ENCODE data around the gene RHBDF1. TPM values are rescaled to one million over a fixed set of nuclear protein-coding genes. Genes with fewer than 3 reads are reported as not detected.
A peak's percentile ranks its signal among the peaks of the same experiment; 100 is the strongest.

The RHBDF1 gene
- total and polyA plus RNA-seq, 2 experiments from 2014 or later: 22.6 to 24.5 TPM

DNA sequence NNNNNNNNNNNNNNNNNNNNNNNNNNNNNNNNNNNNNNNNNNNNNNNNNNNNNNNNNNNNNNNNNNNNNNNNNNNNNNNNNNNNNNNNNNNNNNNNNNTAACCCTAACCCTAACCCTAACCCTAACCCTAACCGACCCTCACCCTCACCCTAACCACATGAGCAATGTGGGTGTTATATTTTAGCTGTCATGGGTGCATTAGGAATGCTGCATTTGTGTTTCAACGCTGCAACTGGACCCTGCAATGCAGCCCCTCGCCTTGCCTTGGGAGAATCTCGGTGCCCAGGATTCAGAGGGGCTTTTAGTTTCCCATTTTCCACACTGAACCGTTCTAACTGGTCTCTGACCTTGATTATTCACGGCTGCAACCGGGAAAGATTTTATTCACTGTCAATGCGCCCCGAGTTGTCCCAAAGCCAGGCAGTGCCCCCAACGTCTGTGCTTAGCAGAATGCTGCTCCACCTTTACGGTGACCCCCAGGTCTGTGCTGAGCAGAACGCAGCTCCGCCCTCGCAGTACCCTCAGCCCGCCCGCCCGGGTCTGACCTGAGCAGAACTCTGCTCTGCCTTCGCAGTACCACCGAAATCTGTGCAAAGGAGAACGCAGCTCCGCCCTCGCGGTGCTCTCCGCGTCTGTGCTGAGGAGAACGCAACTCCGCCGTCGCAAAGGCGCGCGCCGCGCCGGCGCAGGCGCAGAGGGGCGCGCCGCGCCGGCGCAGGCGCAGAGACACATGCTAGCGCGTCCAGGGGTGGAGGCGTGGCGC is 62.3 kb downstream of the RHBDF1 start:
- Histone ChIP-seq H4K20me1 (replicated peaks; ENCODE audit: insufficient read depth) (no peaks in the 10 kb centered on the region), H3K4me3 (no peak overlapping the region), H3K79me2 (replicated peaks; ENCODE audit: insufficient read depth) (no peaks in the 10 kb centered on the region), H3F3A (replicated peaks; ENCODE audit: low read depth) (no peaks in the 10 kb centered on the region), H3K4me2 (no peak overlapping the region), H2AFZ (no peak overlapping the region), H3K9me2 (ENCODE audit: insufficient read depth) (no peaks in the 10 kb centered on the region), H3K27ac (ENCODE audit: low read depth) (no peak overlapping the region), H3K4me1 (ENCODE audit: insufficient read depth) (no peaks in the 10 kb centered on the region), H3K27me3 (ENCODE audit: insufficient read depth) (no peaks in the 10 kb centered on the region), H3K36me3 (ENCODE audit: insufficient read depth) (no peaks in the 10 kb centered on the region)
- TF ChIP-seq EZH2 (IDR thresholded peaks at IDR 0.05; ENCODE audit: low read depth, unreplicated experiment) (no peak), POLR2AphosphoS5 (IDR thresholded peaks at IDR 0.05; ENCODE audit: low read depth) (no peak), EZH2phosphoT487 (IDR thresholded peaks at IDR 0.05; ENCODE audit: unreplicated experiment) (no peak), STAT1 (IDR thresholded peaks at IDR 0.05; ENCODE audit: unreplicated experiment) (no peak), ZNF331 (CRISPR knock-in tag; IDR thresholded peaks at IDR 0.05; ENCODE audit: low read depth) (no peak), JUNB (IDR thresholded peaks at IDR 0.05; ENCODE audit: unreplicated experiment) (no peak), CREB1 (CRISPR knock-in tag; IDR thresholded peaks at IDR 0.05; ENCODE audit: low read depth) (no peak), ZNF114 (CRISPR knock-in tag; IDR thresholded peaks at IDR 0.05) (no peak), NANOG (IDR thresholded peaks at IDR 0.05; ENCODE audit: borderline replicate concordance) (no peak)
- TF ChIP-seq, protein P1, sequence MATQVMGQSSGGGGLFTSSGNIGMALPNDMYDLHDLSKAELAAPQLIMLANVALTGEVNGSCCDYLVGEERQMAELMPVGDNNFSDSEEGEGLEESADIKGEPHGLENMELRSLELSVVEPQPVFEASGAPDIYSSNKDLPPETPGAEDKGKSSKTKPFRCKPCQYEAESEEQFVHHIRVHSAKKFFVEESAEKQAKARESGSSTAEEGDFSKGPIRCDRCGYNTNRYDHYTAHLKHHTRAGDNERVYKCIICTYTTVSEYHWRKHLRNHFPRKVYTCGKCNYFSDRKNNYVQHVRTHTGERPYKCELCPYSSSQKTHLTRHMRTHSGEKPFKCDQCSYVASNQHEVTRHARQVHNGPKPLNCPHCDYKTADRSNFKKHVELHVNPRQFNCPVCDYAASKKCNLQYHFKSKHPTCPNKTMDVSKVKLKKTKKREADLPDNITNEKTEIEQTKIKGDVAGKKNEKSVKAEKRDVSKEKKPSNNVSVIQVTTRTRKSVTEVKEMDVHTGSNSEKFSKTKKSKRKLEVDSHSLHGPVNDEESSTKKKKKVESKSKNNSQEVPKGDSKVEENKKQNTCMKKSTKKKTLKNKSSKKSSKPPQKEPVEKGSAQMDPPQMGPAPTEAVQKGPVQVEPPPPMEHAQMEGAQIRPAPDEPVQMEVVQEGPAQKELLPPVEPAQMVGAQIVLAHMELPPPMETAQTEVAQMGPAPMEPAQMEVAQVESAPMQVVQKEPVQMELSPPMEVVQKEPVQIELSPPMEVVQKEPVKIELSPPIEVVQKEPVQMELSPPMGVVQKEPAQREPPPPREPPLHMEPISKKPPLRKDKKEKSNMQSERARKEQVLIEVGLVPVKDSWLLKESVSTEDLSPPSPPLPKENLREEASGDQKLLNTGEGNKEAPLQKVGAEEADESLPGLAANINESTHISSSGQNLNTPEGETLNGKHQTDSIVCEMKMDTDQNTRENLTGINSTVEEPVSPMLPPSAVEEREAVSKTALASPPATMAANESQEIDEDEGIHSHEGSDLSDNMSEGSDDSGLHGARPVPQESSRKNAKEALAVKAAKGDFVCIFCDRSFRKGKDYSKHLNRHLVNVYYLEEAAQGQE (IDR thresholded peaks at IDR 0.05; ENCODE audit: unreplicated experiment): no peak
- TF ChIP-seq, protein P2, sequence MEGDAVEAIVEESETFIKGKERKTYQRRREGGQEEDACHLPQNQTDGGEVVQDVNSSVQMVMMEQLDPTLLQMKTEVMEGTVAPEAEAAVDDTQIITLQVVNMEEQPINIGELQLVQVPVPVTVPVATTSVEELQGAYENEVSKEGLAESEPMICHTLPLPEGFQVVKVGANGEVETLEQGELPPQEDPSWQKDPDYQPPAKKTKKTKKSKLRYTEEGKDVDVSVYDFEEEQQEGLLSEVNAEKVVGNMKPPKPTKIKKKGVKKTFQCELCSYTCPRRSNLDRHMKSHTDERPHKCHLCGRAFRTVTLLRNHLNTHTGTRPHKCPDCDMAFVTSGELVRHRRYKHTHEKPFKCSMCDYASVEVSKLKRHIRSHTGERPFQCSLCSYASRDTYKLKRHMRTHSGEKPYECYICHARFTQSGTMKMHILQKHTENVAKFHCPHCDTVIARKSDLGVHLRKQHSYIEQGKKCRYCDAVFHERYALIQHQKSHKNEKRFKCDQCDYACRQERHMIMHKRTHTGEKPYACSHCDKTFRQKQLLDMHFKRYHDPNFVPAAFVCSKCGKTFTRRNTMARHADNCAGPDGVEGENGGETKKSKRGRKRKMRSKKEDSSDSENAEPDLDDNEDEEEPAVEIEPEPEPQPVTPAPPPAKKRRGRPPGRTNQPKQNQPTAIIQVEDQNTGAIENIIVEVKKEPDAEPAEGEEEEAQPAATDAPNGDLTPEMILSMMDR (conservative IDR thresholded peaks at IDR 0.05; ENCODE audit: low read depth in 2 of 2): no peak
- TF ChIP-seq, protein P3, sequence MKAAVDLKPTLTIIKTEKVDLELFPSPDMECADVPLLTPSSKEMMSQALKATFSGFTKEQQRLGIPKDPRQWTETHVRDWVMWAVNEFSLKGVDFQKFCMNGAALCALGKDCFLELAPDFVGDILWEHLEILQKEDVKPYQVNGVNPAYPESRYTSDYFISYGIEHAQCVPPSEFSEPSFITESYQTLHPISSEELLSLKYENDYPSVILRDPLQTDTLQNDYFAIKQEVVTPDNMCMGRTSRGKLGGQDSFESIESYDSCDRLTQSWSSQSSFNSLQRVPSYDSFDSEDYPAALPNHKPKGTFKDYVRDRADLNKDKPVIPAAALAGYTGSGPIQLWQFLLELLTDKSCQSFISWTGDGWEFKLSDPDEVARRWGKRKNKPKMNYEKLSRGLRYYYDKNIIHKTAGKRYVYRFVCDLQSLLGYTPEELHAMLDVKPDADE (IDR thresholded peaks at IDR 0.05): no peak
- TF ChIP-seq, protein P4, sequence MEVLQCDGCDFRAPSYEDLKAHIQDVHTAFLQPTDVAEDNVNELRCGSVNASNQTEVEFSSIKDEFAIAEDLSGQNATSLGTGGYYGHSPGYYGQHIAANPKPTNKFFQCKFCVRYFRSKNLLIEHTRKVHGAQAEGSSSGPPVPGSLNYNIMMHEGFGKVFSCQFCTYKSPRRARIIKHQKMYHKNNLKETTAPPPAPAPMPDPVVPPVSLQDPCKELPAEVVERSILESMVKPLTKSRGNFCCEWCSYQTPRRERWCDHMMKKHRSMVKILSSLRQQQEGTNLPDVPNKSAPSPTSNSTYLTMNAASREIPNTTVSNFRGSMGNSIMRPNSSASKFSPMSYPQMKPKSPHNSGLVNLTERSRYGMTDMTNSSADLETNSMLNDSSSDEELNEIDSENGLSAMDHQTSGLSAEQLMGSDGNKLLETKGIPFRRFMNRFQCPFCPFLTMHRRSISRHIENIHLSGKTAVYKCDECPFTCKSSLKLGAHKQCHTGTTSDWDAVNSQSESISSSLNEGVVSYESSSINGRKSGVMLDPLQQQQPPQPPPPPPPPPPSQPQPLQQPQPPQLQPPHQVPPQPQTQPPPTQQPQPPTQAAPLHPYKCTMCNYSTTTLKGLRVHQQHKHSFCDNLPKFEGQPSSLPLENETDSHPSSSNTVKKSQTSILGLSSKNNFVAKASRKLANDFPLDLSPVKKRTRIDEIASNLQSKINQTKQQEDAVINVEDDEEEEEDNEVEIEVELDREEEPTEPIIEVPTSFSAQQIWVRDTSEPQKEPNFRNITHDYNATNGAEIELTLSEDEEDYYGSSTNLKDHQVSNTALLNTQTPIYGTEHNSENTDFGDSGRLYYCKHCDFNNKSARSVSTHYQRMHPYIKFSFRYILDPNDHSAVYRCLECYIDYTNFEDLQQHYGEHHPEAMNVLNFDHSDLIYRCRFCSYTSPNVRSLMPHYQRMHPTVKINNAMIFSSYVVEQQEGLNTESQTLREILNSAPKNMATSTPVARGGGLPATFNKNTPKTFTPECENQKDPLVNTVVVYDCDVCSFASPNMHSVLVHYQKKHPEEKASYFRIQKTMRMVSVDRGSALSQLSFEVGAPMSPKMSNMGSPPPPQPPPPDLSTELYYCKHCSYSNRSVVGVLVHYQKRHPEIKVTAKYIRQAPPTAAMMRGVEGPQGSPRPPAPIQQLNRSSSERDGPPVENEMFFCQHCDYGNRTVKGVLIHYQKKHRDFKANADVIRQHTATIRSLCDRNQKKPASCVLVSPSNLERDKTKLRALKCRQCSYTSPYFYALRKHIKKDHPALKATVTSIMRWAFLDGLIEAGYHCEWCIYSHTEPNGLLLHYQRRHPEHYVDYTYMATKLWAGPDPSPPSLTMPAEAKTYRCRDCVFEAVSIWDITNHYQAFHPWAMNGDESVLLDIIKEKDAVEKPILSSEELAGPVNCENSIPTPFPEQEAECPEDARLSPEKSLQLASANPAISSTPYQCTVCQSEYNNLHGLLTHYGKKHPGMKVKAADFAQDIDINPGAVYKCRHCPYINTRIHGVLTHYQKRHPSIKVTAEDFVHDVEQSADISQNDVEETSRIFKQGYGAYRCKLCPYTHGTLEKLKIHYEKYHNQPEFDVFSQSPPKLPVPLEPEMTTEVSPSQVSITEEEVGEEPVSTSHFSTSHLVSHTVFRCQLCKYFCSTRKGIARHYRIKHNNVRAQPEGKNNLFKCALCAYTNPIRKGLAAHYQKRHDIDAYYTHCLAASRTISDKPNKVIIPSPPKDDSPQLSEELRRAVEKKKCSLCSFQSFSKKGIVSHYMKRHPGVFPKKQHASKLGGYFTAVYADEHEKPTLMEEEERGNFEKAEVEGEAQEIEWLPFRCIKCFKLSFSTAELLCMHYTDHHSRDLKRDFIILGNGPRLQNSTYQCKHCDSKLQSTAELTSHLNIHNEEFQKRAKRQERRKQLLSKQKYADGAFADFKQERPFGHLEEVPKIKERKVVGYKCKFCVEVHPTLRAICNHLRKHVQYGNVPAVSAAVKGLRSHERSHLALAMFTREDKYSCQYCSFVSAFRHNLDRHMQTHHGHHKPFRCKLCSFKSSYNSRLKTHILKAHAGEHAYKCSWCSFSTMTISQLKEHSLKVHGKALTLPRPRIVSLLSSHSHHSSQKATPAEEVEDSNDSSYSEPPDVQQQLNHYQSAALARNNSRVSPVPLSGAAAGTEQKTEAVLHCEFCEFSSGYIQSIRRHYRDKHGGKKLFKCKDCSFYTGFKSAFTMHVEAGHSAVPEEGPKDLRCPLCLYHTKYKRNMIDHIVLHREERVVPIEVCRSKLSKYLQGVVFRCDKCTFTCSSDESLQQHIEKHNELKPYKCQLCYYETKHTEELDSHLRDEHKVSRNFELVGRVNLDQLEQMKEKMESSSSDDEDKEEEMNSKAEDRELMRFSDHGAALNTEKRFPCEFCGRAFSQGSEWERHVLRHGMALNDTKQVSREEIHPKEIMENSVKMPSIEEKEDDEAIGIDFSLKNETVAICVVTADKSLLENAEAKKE (CRISPR knock-in tag; IDR thresholded peaks at IDR 0.05): no peak
- no peaks in the 10 kb centered on the region for H3K4me1 Mint-ChIP-seq
- peaks cover 2% of the 10 kb centered on the region for H3K27me3 Mint-ChIP-seq (ENCODE audit: insufficient read depth, low read depth, poor library complexity)
- no peaks in the 10 kb centered on the region for H3K36me3 Mint-ChIP-seq (ENCODE audit: low read depth)
- no peak overlapping the region for H3K27ac Mint-ChIP-seq
- peaks cover 8% of the 10 kb centered on the region; the same call in 2 of the 3 replicates for H3K9me3 Mint-ChIP-seq
- H3K4me3 Mint-ChIP-seq: peak overlapping the region; percentile 71
- DNase-seq (ENCODE audit: low spot score) (peak; percentile 12), ATAC-seq (peak; percentile 68)

Data from GM23338 (cell line).